ENCODE measurements around the gene LMX1A. TPM values are rescaled to one million over a fixed set of nuclear protein-coding genes. Genes with fewer than 3 reads are reported as not detected.

LMX1A gene
- total and polyA plus RNA-seq, 2 of the 13 experiments (the other 11 are each of a cell fraction or from before 2014, with no cell fraction given) = 0.07 TPM; not detected in 1

DNA sequence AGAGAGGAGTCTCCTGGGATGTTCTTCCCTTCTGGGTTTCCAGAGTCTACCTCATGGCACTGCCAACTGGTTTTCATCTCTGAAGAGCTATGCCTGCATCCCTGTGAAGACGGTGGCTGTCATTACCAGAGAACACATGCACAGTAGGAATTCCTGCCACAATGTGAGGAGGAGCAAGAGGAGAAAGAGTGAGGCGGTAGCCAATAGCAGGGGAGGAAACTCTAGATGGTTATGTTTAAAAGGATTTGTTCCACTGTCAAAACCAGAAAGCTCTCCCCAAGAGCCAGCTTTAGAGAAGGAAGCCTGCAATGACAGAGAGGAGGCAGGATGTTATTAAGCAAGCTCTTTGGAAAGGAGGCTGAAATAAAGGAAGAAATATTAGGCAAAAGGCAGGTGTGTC lies 12.3 kb downstream of the LMX1A start (continued):
- TF ChIP-seq, protein P1, sequence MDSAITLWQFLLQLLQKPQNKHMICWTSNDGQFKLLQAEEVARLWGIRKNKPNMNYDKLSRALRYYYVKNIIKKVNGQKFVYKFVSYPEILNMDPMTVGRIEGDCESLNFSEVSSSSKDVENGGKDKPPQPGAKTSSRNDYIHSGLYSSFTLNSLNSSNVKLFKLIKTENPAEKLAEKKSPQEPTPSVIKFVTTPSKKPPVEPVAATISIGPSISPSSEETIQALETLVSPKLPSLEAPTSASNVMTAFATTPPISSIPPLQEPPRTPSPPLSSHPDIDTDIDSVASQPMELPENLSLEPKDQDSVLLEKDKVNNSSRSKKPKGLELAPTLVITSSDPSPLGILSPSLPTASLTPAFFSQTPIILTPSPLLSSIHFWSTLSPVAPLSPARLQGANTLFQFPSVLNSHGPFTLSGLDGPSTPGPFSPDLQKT (CRISPR knock-in tag; IDR thresholded peaks at IDR 0.05; ENCODE audit: borderline replicate concordance) = no peak
- TF ChIP-seq ZNF354B (CRISPR knock-in tag; IDR thresholded peaks at IDR 0.05) (no peak), TRIM24 (CRISPR knock-in tag; IDR thresholded peaks at IDR 0.05) (no peak), FOXJ3 (CRISPR knock-in tag; IDR thresholded peaks at IDR 0.05; ENCODE audit: borderline replicate concordance) (no peak), RNF2 (conservative IDR thresholded peaks at IDR 0.05; ENCODE audit: low read depth) (no peak), ZFP36L2 (CRISPR knock-in tag; IDR thresholded peaks at IDR 0.05) (no peak), SRSF1 (optimal IDR thresholded peaks at IDR 0.05; ENCODE audit: low read depth, low read length) (no peak), ATAD3A (CRISPR knock-in tag; IDR thresholded peaks at IDR 0.05) (no peak), YEATS4 (CRISPR knock-in tag; IDR thresholded peaks at IDR 0.05; ENCODE audit: borderline replicate concordance) (no peak)
- TF ChIP-seq, protein P2, sequence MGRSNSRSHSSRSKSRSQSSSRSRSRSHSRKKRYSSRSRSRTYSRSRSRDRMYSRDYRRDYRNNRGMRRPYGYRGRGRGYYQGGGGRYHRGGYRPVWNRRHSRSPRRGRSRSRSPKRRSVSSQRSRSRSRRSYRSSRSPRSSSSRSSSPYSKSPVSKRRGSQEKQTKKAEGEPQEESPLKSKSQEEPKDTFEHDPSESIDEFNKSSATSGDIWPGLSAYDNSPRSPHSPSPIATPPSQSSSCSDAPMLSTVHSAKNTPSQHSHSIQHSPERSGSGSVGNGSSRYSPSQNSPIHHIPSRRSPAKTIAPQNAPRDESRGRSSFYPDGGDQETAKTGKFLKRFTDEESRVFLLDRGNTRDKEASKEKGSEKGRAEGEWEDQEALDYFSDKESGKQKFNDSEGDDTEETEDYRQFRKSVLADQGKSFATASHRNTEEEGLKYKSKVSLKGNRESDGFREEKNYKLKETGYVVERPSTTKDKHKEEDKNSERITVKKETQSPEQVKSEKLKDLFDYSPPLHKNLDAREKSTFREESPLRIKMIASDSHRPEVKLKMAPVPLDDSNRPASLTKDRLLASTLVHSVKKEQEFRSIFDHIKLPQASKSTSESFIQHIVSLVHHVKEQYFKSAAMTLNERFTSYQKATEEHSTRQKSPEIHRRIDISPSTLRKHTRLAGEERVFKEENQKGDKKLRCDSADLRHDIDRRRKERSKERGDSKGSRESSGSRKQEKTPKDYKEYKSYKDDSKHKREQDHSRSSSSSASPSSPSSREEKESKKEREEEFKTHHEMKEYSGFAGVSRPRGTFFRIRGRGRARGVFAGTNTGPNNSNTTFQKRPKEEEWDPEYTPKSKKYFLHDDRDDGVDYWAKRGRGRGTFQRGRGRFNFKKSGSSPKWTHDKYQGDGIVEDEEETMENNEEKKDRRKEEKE (IDR thresholded peaks at IDR 0.05) = no peak
- TF ChIP-seq, protein P3, sequence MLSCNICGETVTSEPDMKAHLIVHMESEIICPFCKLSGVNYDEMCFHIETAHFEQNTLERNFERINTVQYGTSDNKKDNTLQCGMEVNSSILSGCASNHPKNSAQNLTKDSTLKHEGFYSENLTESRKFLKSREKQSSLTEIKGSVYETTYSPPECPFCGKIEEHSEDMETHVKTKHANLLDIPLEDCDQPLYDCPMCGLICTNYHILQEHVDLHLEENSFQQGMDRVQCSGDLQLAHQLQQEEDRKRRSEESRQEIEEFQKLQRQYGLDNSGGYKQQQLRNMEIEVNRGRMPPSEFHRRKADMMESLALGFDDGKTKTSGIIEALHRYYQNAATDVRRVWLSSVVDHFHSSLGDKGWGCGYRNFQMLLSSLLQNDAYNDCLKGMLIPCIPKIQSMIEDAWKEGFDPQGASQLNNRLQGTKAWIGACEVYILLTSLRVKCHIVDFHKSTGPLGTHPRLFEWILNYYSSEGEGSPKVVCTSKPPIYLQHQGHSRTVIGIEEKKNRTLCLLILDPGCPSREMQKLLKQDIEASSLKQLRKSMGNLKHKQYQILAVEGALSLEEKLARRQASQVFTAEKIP (CRISPR knock-in tag; IDR thresholded peaks at IDR 0.05; ENCODE audit: borderline replicate concordance) = no peak
- TF ChIP-seq, protein P4, sequence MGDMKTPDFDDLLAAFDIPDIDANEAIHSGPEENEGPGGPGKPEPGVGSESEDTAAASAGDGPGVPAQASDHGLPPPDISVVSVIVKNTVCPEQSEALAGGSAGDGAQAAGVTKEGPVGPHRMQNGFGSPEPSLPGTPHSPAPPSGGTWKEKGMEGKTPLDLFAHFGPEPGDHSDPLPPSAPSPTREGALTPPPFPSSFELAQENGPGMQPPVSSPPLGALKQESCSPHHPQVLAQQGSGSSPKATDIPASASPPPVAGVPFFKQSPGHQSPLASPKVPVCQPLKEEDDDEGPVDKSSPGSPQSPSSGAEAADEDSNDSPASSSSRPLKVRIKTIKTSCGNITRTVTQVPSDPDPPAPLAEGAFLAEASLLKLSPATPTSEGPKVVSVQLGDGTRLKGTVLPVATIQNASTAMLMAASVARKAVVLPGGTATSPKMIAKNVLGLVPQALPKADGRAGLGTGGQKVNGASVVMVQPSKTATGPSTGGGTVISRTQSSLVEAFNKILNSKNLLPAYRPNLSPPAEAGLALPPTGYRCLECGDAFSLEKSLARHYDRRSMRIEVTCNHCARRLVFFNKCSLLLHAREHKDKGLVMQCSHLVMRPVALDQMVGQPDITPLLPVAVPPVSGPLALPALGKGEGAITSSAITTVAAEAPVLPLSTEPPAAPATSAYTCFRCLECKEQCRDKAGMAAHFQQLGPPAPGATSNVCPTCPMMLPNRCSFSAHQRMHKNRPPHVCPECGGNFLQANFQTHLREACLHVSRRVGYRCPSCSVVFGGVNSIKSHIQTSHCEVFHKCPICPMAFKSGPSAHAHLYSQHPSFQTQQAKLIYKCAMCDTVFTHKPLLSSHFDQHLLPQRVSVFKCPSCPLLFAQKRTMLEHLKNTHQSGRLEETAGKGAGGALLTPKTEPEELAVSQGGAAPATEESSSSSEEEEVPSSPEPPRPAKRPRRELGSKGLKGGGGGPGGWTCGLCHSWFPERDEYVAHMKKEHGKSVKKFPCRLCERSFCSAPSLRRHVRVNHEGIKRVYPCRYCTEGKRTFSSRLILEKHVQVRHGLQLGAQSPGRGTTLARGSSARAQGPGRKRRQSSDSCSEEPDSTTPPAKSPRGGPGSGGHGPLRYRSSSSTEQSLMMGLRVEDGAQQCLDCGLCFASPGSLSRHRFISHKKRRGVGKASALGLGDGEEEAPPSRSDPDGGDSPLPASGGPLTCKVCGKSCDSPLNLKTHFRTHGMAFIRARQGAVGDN (CRISPR knock-in tag; IDR thresholded peaks at IDR 0.05) = no peak
